Left ventricle myocardium inferior (tissue), 1 donor: ENCODE results near the gene SMPDL3A. TPM values are rescaled to one million over a fixed set of nuclear protein-coding genes. Genes with fewer than 3 reads are reported as not detected.

ENCODE experiments used
- DNase-seq: peaks from one replicate; pipeline ENCODE4 v3.0.0-alpha.2; 2020
- H3K27ac ChIP-seq: fragments of 200-600 bp; replicated peaks from 2 replicates; pipeline ENCODE4 v1.8.0; 2021
- H3K27me3 ChIP-seq: fragments of 200-600 bp; 2 replicates; pipeline ENCODE4 v1.8.0; 2021; ENCODE audit warnings: low read depth
- H3K36me3 ChIP-seq: fragments of 200-600 bp; 2 replicates; pipeline ENCODE4 v1.8.0; 2021
- H3K4me1 ChIP-seq: fragments of 200-600 bp; 2 replicates; pipeline ENCODE4 v1.8.0; 2021
- H3K4me3 ChIP-seq: fragments of 200-600 bp; 2 replicates; pipeline ENCODE4 v1.8.0; 2021; ENCODE audit warnings: mild to moderate bottlenecking, moderate library complexity
- H3K9me3 ChIP-seq: fragments of 200-600 bp; replicated peaks from 2 replicates; pipeline ENCODE4 v1.8.0; 2021
- CTCF ChIP-seq: fragments of 200-600 bp; IDR thresholded peaks from 2 replicates; pipeline ENCODE4 v1.8.0; 2021; ENCODE audit warnings: antibody characterized with exemption, mild to moderate bottlenecking, borderline replicate concordance
- intact Hi-C: fragments of 100-400 bp; cut with micrococcal nuclease; formaldehyde crosslinking; loops from one replicate; pipeline ENCODE4 v1.11.0; 2022
- total RNA-seq: library from RNA; stranded (reverse); fragmentation: NEBNext Ultra II Directional; extraction: Animal tissue kit (Norgen Biotek cat#: 25700); gene quantifications from one replicate; pipeline ENCODE4 v1.2.1, GENCODE V29; 2021
- donor health status: DM: no; HTN: yes; CAD: no; lungs with severe emphysema.

The SMPDL3A gene
- total RNA-seq, 1 donor from 2014 or later, result 3.8 TPM

GRCh38 chr6:122753000-122753687 is 35.9 kb upstream of the SMPDL3A start:
- H3K9me3 ChIP-seq, result no peaks in the 10 kb centered on the region

GRCh38 chr6:122753688-122754056 is 35.4 kb upstream of the SMPDL3A start:
- Histone ChIP-seq H3K27ac (no peak overlapping the region), H3K36me3 (no peaks in the 10 kb centered on the region), H3K9me3 (no peaks in the 10 kb centered on the region), H3K4me3 (peak overlapping the region; percentile 45), H3K4me1 (peaks cover 2% of the 10 kb centered on the region), H3K27me3 (peaks cover 24% of the 10 kb centered on the region)
- TF ChIP-seq CTCF, result no peak
- intact Hi-C loops, result no loop called here
- DNase-seq, result no peak

More at GRCh38 chr6:122753000-122753687, 35.9 kb upstream of the SMPDL3A start:
- DNase-seq, result no peak
- H3K4me1 ChIP-seq, result peaks cover 2% of the 10 kb centered on the region
- peaks cover 24% of the 10 kb centered on the region for H3K27me3 ChIP-seq
- intact Hi-C loops, result no loop called here
- H3K27ac ChIP-seq, result no peak overlapping the region
- no peaks in the 10 kb centered on the region for H3K36me3 ChIP-seq
- TF ChIP-seq CTCF, result no peak
- peak overlapping the region; percentile 45 for H3K4me3 ChIP-seq

GRCh38 chr6:122754191-122754731 is 34.8 kb upstream of the SMPDL3A start:
- Histone ChIP-seq H3K27ac (no peak overlapping the region), H3K9me3 (no peaks in the 10 kb centered on the region), H3K36me3 (no peaks in the 10 kb centered on the region), H3K4me1 (peaks cover 2% of the 10 kb centered on the region), H3K4me3 (no peak overlapping the region), H3K27me3 (peaks cover 24% of the 10 kb centered on the region)
- no peak for DNase-seq
- no peak for TF ChIP-seq CTCF
- intact Hi-C loops, result no loop called here

GRCh38 chr6:122755901-122756300 is 33.2 kb upstream of the SMPDL3A start:
- H3K27ac ChIP-seq, result no peak overlapping the region
- no peaks in the 10 kb centered on the region for H3K36me3 ChIP-seq
- H3K4me3 ChIP-seq, result no peak overlapping the region
- H3K4me1 ChIP-seq, result peaks cover 2% of the 10 kb centered on the region
- intact Hi-C loops, result no loop called here
- H3K9me3 ChIP-seq, result no peaks in the 10 kb centered on the region
- DNase-seq, result no peak
- peaks cover 26% of the 10 kb centered on the region for H3K27me3 ChIP-seq
- no peak for TF ChIP-seq CTCF

- peaks cover 4% of the 10 kb centered on the region for H3K9me3 ChIP-seq
Observed at GRCh38 chr6:122758927-122759334, 30.1 kb upstream of the SMPDL3A start.

More at GRCh38 chr6:122758927-122759334, 30.1 kb upstream of the SMPDL3A start:
- no peak for TF ChIP-seq CTCF
- H3K4me1 ChIP-seq, result no peaks in the 10 kb centered on the region
- no peaks in the 10 kb centered on the region for H3K36me3 ChIP-seq
- no peak for DNase-seq
- peaks cover 30% of the 10 kb centered on the region for H3K27me3 ChIP-seq
- H3K4me3 ChIP-seq, result no peak overlapping the region
- intact Hi-C loops, result no loop called here
- H3K27ac ChIP-seq, result no peak overlapping the region
